Glutamatergic neuron (in vitro differentiated cells): ENCODE results near the gene RDX. TPM values are rescaled to one million over a fixed set of nuclear protein-coding genes. Genes with fewer than 3 reads are reported as not detected.

Source experiments
- DNase-seq: peaks from one replicate; pipeline ENCODE4 v3.0.0; 2022
- H3K27ac Mint-ChIP-seq: one replicate; pipeline ENCODE4 v1.8.0; 2020; ENCODE audit warnings: mild to moderate bottlenecking, mixed read lengths, inconsistent platforms; ENCODE audit not compliant: unreplicated experiment
- H3K27me3 Mint-ChIP-seq: one replicate; pipeline ENCODE4 v1.8.0; 2020; ENCODE audit warnings: mild to moderate bottlenecking, moderate library complexity, mixed read lengths, inconsistent platforms; ENCODE audit not compliant: unreplicated experiment
- H3K36me3 Mint-ChIP-seq: one replicate; pipeline ENCODE4 v1.8.0; 2020; ENCODE audit warnings: mild to moderate bottlenecking, mixed read lengths, inconsistent platforms; ENCODE audit not compliant: unreplicated experiment
- H3K4me1 Mint-ChIP-seq: one replicate; pipeline ENCODE4 v1.8.0; 2020; ENCODE audit warnings: mild to moderate bottlenecking, low read depth, mixed read lengths, inconsistent platforms; ENCODE audit not compliant: unreplicated experiment
- H3K4me3 Mint-ChIP-seq: one replicate; pipeline ENCODE4 v1.8.0; 2020; ENCODE audit warnings: mild to moderate bottlenecking, mixed read lengths, inconsistent platforms; ENCODE audit not compliant: unreplicated experiment
- H3K9me3 Mint-ChIP-seq: one replicate; pipeline ENCODE4 v1.8.0; 2020; ENCODE audit warnings: mild to moderate bottlenecking, moderate library complexity, mixed read lengths, inconsistent platforms; ENCODE audit not compliant: unreplicated experiment
- total RNA-seq: library from RNA; stranded (reverse); fragmentation: NEBNext Ultra II Directional; extraction: Animal tissue kit (Norgen Biotek cat#: 25700); gene quantifications from one replicate; pipeline ENCODE4 v1.2.1, GENCODE V29; 2021; ENCODE audit not compliant: unreplicated experiment
- TF ChIP-seq, protein P1 (sequence below): fragments of 200-600 bp; sonication (generic); IDR thresholded peaks from one replicate; pipeline ENCODE4 v1.5.0; 2021; ENCODE audit not compliant: partially characterized antibody, unreplicated experiment

RDX gene
- total RNA-seq, 1 donor from 2014 or later = 71.7 TPM

GRCh38 chr11:110173811-110174644 lies 122.4 kb downstream of the RDX start:
- peak overlapping the region; percentile 46 for H3K27ac Mint-ChIP-seq
- H3K9me3 Mint-ChIP-seq = peaks cover 8% of the 10 kb centered on the region
- peaks cover 9% of the 10 kb centered on the region for H3K27me3 Mint-ChIP-seq
- H3K36me3 Mint-ChIP-seq = no peaks in the 10 kb centered on the region
- H3K4me1 Mint-ChIP-seq = peaks cover 30% of the 10 kb centered on the region
- no peak overlapping the region for H3K4me3 Mint-ChIP-seq
- DNase-seq = peak; percentile 84
- TF ChIP-seq, protein P1, sequence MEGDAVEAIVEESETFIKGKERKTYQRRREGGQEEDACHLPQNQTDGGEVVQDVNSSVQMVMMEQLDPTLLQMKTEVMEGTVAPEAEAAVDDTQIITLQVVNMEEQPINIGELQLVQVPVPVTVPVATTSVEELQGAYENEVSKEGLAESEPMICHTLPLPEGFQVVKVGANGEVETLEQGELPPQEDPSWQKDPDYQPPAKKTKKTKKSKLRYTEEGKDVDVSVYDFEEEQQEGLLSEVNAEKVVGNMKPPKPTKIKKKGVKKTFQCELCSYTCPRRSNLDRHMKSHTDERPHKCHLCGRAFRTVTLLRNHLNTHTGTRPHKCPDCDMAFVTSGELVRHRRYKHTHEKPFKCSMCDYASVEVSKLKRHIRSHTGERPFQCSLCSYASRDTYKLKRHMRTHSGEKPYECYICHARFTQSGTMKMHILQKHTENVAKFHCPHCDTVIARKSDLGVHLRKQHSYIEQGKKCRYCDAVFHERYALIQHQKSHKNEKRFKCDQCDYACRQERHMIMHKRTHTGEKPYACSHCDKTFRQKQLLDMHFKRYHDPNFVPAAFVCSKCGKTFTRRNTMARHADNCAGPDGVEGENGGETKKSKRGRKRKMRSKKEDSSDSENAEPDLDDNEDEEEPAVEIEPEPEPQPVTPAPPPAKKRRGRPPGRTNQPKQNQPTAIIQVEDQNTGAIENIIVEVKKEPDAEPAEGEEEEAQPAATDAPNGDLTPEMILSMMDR = peak; percentile 88

DNA sequence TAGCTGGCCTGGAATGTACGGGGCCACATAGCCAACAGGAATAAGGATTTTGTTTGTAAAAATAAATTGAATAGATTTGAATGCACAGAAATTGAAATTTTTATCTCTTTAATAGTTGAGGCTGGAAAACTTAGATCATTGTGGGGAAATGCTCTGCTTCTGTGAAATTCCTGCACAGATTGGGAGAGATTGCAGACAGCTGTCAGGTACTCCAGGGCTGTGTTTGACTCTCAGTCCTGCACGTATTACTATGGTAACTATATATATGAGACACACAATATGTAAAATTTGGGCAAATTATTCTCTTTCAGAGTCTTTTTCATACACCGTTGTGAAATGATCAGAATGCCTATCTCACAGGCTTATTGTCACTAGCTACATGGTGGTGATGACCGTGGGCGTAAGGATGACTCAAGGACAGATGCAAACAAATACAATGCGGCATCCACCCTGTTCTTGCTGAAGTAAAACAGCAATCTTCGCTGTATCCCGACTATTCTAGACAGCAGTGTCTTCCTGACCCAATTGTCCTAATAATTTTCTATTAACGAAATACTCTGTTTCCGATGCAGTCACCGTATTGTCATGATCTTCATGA lies 123.8 kb downstream of the RDX start:
- TF ChIP-seq, protein P1 = no peak
- H3K9me3 Mint-ChIP-seq = peaks cover 8% of the 10 kb centered on the region
- H3K27ac Mint-ChIP-seq = peak overlapping the region; percentile 66
- peaks cover 9% of the 10 kb centered on the region for H3K27me3 Mint-ChIP-seq
- DNase-seq = no peak
- H3K36me3 Mint-ChIP-seq = no peaks in the 10 kb centered on the region
- no peak overlapping the region for H3K4me3 Mint-ChIP-seq
- peaks cover 34% of the 10 kb centered on the region for H3K4me1 Mint-ChIP-seq

- H3K4me1 Mint-ChIP-seq = peaks cover 43% of the 10 kb centered on the region
- H3K36me3 Mint-ChIP-seq = peaks cover 6% of the 10 kb centered on the region
- H3K4me3 Mint-ChIP-seq = no peak overlapping the region
- peaks cover 10% of the 10 kb centered on the region for H3K27me3 Mint-ChIP-seq
- peaks cover 4% of the 10 kb centered on the region for H3K9me3 Mint-ChIP-seq
- peak overlapping the region; percentile 67 for H3K27ac Mint-ChIP-seq
- TF ChIP-seq, protein P1 = no peak
- DNase-seq = no peak
Measured at GRCh38 chr11:110169738-110170137, 126.7 kb downstream of the RDX start.

DNA sequence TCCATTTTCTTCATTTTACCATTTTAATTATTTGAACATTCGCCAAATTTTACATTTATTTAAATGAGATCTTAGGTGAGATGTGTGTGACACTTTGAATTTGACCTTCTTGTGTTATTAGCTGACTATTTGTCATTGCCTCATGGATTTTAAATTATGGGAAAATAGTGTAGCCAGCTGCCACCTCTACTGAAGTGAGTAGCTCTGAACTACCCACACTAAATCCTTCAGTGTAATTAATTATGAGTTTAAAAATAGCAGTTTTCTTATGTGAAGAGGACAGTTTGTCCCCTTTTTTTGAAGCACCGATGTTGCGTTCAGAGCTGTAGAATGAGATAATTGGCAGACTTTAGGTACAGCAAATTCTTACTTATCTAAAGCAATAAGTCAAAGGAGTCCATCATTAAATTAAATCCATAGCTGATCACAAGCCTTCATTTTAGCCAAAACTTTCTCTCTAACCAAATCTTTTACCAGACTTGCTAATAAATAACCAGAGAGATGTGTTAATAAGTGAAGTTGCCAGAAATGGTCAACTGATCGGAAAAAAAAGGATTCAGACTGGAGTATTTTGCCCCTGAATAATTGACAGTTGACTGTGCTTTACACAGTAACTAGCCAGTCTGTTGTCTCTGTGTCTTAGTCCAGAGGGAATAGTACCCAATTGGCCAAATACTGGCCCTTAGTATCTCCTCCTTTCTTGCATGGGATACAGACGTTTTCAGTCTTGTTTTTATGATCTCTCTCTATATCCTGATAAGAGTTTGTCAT lies 128.2 kb downstream of the RDX start:
- Mint-ChIP-seq H3K27me3 (peaks cover 10% of the 10 kb centered on the region), H3K4me1 (peaks cover 35% of the 10 kb centered on the region), H3K36me3 (peaks cover 6% of the 10 kb centered on the region), H3K27ac (peak overlapping the region; percentile 68), H3K9me3 (peaks cover 4% of the 10 kb centered on the region), H3K4me3 (peak overlapping the region; percentile 46)
- DNase-seq = no peak
- TF ChIP-seq, protein P1 = no peak
